Transverse colon (tissue), 4 donors: ENCODE results near the gene GET3. TPM values are rescaled to one million over a fixed set of nuclear protein-coding genes. Genes with fewer than 3 reads are reported as not detected.

Source experiments
- DNase-seq: peaks from one replicate; pipeline ENCODE4 v3.0.0-alpha.2; 2019
- H3K27ac ChIP-seq, 4 donors: fragments of 200-600 bp; sonication (generic); 2 replicates each; pipeline ENCODE4 v1.5.1; 2016 to 2018; ENCODE audit warnings: inconsistent platforms in 4 of 4
- H3K27me3 ChIP-seq: fragments of 200-600 bp; sonication (generic); 2 replicates; pipeline ENCODE4 v1.5.1; 2017; ENCODE audit warnings: inconsistent platforms
- H3K36me3 ChIP-seq, 4 donors: fragments of 200-600 bp; sonication (generic); 2 replicates each; pipeline ENCODE4 v1.5.1; 2017 to 2019; ENCODE audit warnings: inconsistent platforms in 4 of 4
- H3K4me1 ChIP-seq, 4 donors: fragments of 200-600 bp; sonication (generic); 2 replicates each; pipeline ENCODE4 v1.5.1; 2017 to 2020; ENCODE audit warnings: inconsistent platforms in 4 of 4
- H3K4me3 ChIP-seq, 4 donors: fragments of 200-600 bp; sonication (generic); 1 replicate in 1 of 4; 2 replicates in 3 of 4; pipeline versions ENCODE4 v1.5.1 to v1.6.1; 2017 to 2019; ENCODE audit warnings: inconsistent platforms in 4 of 4
- H3K9me3 ChIP-seq, 2 donors: fragments of 200-600 bp; sonication (generic); 2 replicates each; pipeline ENCODE4 v1.5.1; 2017 to 2019; ENCODE audit warnings: inconsistent platforms in 2 of 2
- CTCF ChIP-seq, 5 experiments: fragments of 200-600 bp in 3 of 5; fragments of 450-650 bp in 2 of 5; sonication (generic) in 3 of 5; IDR thresholded peaks; 1 replicate in 2 of 5; 2 replicates in 3 of 5; pipeline ENCODE4 v1.5.1; 2016 to 2017; ENCODE audit warnings: antibody characterized with exemption in 5 of 5, inconsistent platforms in 3 of 5, mild to moderate bottlenecking in 2 of 5, moderate library complexity in 1 of 5
- EP300 ChIP-seq: sonication (generic); formaldehyde crosslinking; IDR thresholded peaks from one replicate; pipeline ENCODE4 v1.6.1; 2017; ENCODE audit warnings: antibody characterized with exemption, low read depth
- POLR2A ChIP-seq: fragments of 450-650 bp; IDR thresholded peaks from one replicate; pipeline ENCODE4 v1.6.1; 2016; ENCODE audit warnings: antibody characterized with exemption, mild to moderate bottlenecking, moderate library complexity
- POLR2AphosphoS5 ChIP-seq, 3 donors: sonication (generic); formaldehyde crosslinking; IDR thresholded peaks; one replicate each; pipeline ENCODE4 v1.6.1; 2016; ENCODE audit warnings: antibody characterized with exemption in 3 of 3
- WGBS, 2 donors: methylation state at CpG; one replicate each; pipeline ENCODE4 v1.1.5; 2018; ENCODE audit warnings: low coverage in 1 of 2; 5-methylcytosine and 5-hydroxymethylcytosine counted together
- in situ Hi-C, 4 donors: fragments of 200-750 bp; cut with MboI; loops; one replicate each; pipeline versions ENCODE4 v1.15.0 to v1.15.1; 2017; ENCODE audit warnings: low sequenced_read_pairs in 3 of 4, low pct_ligation_motif_present in 1 of 4, low pct_unique_long_range_greater_than_20kb in 1 of 4
- intact Hi-C: fragments of 100-400 bp; cut with DNase I; formaldehyde crosslinking; loops from one replicate; pipeline ENCODE4 v1.15.1; 2023; ENCODE audit warnings: low total_unique reads
- total RNA-seq, 4 donors: library from RNA; depleted of rRNA; stranded (reverse); fragments of >200 nt; gene quantifications; one replicate each; pipeline ENCODE4 v1.1.0, GENCODE V29; 2016

Gene GET3
- 10 to 100 TPM; 18.3 to 75.2 (median 43.6) TPM for total RNA-seq

GRCh38 chr19:12736995-12737834 lies at the start of gene GET3:
Gene GET3, plus strand, starts transcription at chr19:12737497. Its CDS starts 9 bp downstream, at chr19:12737506.
- peak within 1 kb of the TSS; percentile 57 to 85 (median 80) for H3K4me3 ChIP-seq
- peak; percentile 79 for DNase-seq
- WGBS, 2 donors = 0% methylated on average over 12 to 29 of the region's 29 CpGs
- peak within 1 kb of the TSS; percentile 85 to 90 (median 90) for H3K27ac ChIP-seq
- H3K27me3 ChIP-seq = no peaks in the 10 kb centered on the region
- peaks cover 22 to 44% (median 31%) of the 10 kb centered on the region in 4 donors for H3K4me1 ChIP-seq
- no peak for TF ChIP-seq EP300
- TF ChIP-seq POLR2A = peak; percentile 58
- peak; percentile 21 to 72 (median 52) for TF ChIP-seq POLR2AphosphoS5 (IDR thresholded peaks at IDR 0.05)
- TF ChIP-seq CTCF (IDR thresholded peaks at IDR 0.05) = peak in 2 of 5 experiments; percentile 69 to 70
- in situ Hi-C loops (no loop called here), intact Hi-C loops (no loop called here)
- no peaks in the 10 kb centered on the region for H3K9me3 ChIP-seq
- peaks cover 0 to 6% (median 0%) of the 10 kb centered on the region in 4 donors for H3K36me3 ChIP-seq

- Histone ChIP-seq H3K9me3 (no peaks in the 10 kb centered on the region), H3K27ac (no peak overlapping the region), H3K4me1 (no peaks in the 10 kb centered on the region), H3K4me3 (no peak overlapping the region), H3K27me3 (no peaks in the 10 kb centered on the region), H3K36me3 (no peaks in the 10 kb centered on the region)
- in situ Hi-C loops (no loop called here), intact Hi-C loops (no loop called here)
- no peak for TF ChIP-seq POLR2AphosphoS5 (IDR thresholded peaks at IDR 0.05)
- TF ChIP-seq POLR2A = no peak
- no peak for TF ChIP-seq EP300
- TF ChIP-seq CTCF (IDR thresholded peaks at IDR 0.05) = no peak
- 81% methylated on average over 5 of the region's 12 CpGs; no CpG with 5 or more reads in 1 of the 2 donors for WGBS, 2 donors
- no peak for DNase-seq
Observed at GRCh38 chr19:12689012-12689411, 48.3 kb upstream of the GET3 start.

- Histone ChIP-seq H3K4me1 (no peaks in the 10 kb centered on the region), H3K9me3 (no peaks in the 10 kb centered on the region), H3K27ac (no peak overlapping the region), H3K27me3 (no peaks in the 10 kb centered on the region), H3K36me3 (no peaks in the 10 kb centered on the region), H3K4me3 (no peak overlapping the region)
- TF ChIP-seq EP300 = no peak
- in situ Hi-C loops (no loop called here), intact Hi-C loops (no loop called here)
- no peak for DNase-seq
- 83% methylated on average over 26 of the region's 26 CpGs; no CpG with 5 or more reads in 1 of the 2 donors for WGBS, 2 donors
Observed at GRCh38 chr19:12689581-12690216, 47.6 kb upstream of the GET3 start.

- TF ChIP-seq POLR2A (no peak), EP300 (no peak), POLR2AphosphoS5 (IDR thresholded peaks at IDR 0.05) (no peak), CTCF (IDR thresholded peaks at IDR 0.05) (no peak)
- no peaks in the 10 kb centered on the region for H3K27me3 ChIP-seq
- peaks cover 0 to 19% (median 12%) of the 10 kb centered on the region in 4 donors for H3K4me1 ChIP-seq
- DNase-seq = no peak
- no peaks in the 10 kb centered on the region for H3K9me3 ChIP-seq
- 100% methylated on average over 4 of the region's 5 CpGs; no CpG with 5 or more reads in 1 of the 2 donors for WGBS, 2 donors
- H3K27ac ChIP-seq = no peak overlapping the region
- no peak overlapping the region for H3K4me3 ChIP-seq
- no peaks in the 10 kb centered on the region for H3K36me3 ChIP-seq
- in situ Hi-C loops (no loop called here), intact Hi-C loops (no loop called here)
Observed at GRCh38 chr19:12692960-12693359, 44.3 kb upstream of the GET3 start.
